ENCODE measurements around the gene AOPEP. TPM values are rescaled to one million over a fixed set of nuclear protein-coding genes. Genes with fewer than 3 reads are reported as not detected.

Gene AOPEP
- total and polyA plus RNA-seq, 2 donors (not counting 1 experiment from before 2014, with no cell fraction given) = 66.1 to 94.1 TPM

DNA sequence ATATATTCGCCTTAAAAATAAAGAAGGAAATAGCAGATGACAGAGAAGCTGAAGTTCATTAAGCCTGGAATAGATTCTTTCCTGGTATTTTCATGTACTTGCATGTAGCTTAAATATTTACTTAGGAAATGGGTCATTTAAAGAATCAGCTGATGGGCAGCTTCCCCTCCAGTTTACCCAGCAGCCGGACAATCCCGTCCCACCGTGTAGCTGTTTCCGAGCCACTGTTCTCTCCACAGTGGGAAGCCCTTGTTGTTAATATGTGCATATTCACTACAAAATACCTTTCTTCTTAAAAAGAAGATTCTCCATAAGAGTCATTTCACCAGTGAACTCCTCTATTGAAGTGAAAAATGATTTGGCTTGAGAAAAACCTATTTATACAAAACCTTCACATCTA is 404.0 kb downstream of the AOPEP start:
- Histone ChIP-seq H3K27me3 (ENCODE audit: control insufficient read depth, insufficient read depth, low read length) (no peaks in the 10 kb centered on the region), H3K36me3 (ENCODE audit: control insufficient read depth, insufficient read depth, low read length) (no peaks in the 10 kb centered on the region), H2AFZ (ENCODE audit: low read length) (no peak overlapping the region), H3K27ac (ENCODE audit: insufficient read depth, low read length) (no peak overlapping the region), H3K9me3 (ENCODE audit: control insufficient read depth, insufficient read depth, low read depth, low read length) (no peaks in the 10 kb centered on the region), H3K4me1 (ENCODE audit: control insufficient read depth, extremely low read depth, insufficient read depth, low read length) (no peaks in the 10 kb centered on the region), H3K4me3 (replicated peaks in 1 of 4; ENCODE audit: control extremely low read depth in 1 of 4, insufficient read depth in 1 of 4, low read depth in 3 of 4, low read length in 4 of 4) (no peak overlapping the region), H3K79me2 (ENCODE audit: control insufficient read depth, insufficient read depth, low read length) (no peaks in the 10 kb centered on the region), H3K4me2 (ENCODE audit: extremely low read depth, insufficient read depth, low read length) (no peak overlapping the region), H4K20me1 (ENCODE audit: control insufficient read depth, extremely low read depth, insufficient read depth, low read length) (no peaks in the 10 kb centered on the region), H3K9ac (ENCODE audit: insufficient read depth, low read length) (no peak overlapping the region)
- DNase-seq (ENCODE audit: low read depth in 2 of 2) = no peak
- TF ChIP-seq EZH2 (IDR thresholded peaks at IDR 0.05; ENCODE audit: low read length, missing control alignments) = no peak
- TF ChIP-seq, protein P1, sequence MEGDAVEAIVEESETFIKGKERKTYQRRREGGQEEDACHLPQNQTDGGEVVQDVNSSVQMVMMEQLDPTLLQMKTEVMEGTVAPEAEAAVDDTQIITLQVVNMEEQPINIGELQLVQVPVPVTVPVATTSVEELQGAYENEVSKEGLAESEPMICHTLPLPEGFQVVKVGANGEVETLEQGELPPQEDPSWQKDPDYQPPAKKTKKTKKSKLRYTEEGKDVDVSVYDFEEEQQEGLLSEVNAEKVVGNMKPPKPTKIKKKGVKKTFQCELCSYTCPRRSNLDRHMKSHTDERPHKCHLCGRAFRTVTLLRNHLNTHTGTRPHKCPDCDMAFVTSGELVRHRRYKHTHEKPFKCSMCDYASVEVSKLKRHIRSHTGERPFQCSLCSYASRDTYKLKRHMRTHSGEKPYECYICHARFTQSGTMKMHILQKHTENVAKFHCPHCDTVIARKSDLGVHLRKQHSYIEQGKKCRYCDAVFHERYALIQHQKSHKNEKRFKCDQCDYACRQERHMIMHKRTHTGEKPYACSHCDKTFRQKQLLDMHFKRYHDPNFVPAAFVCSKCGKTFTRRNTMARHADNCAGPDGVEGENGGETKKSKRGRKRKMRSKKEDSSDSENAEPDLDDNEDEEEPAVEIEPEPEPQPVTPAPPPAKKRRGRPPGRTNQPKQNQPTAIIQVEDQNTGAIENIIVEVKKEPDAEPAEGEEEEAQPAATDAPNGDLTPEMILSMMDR (conservative IDR thresholded peaks at IDR 0.05 in 1 of 2, IDR thresholded peaks at IDR 0.05 in 1 of 2; ENCODE audit: low read depth in 1 of 2, low read length in 2 of 2) = no peak

- no peaks in the 10 kb centered on the region for H3K4me1 ChIP-seq (ENCODE audit: control insufficient read depth, extremely low read depth, insufficient read depth, low read length)
- no peaks in the 10 kb centered on the region for H3K79me2 ChIP-seq (ENCODE audit: control insufficient read depth, insufficient read depth, low read length)
- H3K36me3 ChIP-seq (ENCODE audit: control insufficient read depth, insufficient read depth, low read length) = no peaks in the 10 kb centered on the region
- H3K27me3 ChIP-seq (ENCODE audit: control insufficient read depth, insufficient read depth, low read length) = no peaks in the 10 kb centered on the region
- no peak overlapping the region for H3K4me3 ChIP-seq (replicated peaks in 1 of 4; ENCODE audit: control extremely low read depth in 1 of 4, insufficient read depth in 1 of 4, low read depth in 3 of 4, low read length in 4 of 4)
- H3K27ac ChIP-seq (ENCODE audit: insufficient read depth, low read length) = no peak overlapping the region
- H2AFZ ChIP-seq (ENCODE audit: low read length) = peak overlapping the region; percentile 33
- peak; percentile 42 to 74 for DNase-seq (ENCODE audit: low read depth in 2 of 2)
- TF ChIP-seq EZH2 (IDR thresholded peaks at IDR 0.05; ENCODE audit: low read length, missing control alignments) = no peak
- TF ChIP-seq, protein P1 (conservative IDR thresholded peaks at IDR 0.05 in 1 of 2, IDR thresholded peaks at IDR 0.05 in 1 of 2; ENCODE audit: low read depth in 1 of 2, low read length in 2 of 2) = peak; percentile 93 to 95
- H3K9me3 ChIP-seq (ENCODE audit: control insufficient read depth, insufficient read depth, low read depth, low read length) = no peaks in the 10 kb centered on the region
- no peak overlapping the region for H3K9ac ChIP-seq (ENCODE audit: insufficient read depth, low read length)
- H3K4me2 ChIP-seq (ENCODE audit: extremely low read depth, insufficient read depth, low read length) = peak overlapping the region; percentile 5
- no peaks in the 10 kb centered on the region for H4K20me1 ChIP-seq (ENCODE audit: control insufficient read depth, extremely low read depth, insufficient read depth, low read length)
Observed at GRCh38 chr9:95131023-95131943, 404.8 kb downstream of the AOPEP start.

DNA sequence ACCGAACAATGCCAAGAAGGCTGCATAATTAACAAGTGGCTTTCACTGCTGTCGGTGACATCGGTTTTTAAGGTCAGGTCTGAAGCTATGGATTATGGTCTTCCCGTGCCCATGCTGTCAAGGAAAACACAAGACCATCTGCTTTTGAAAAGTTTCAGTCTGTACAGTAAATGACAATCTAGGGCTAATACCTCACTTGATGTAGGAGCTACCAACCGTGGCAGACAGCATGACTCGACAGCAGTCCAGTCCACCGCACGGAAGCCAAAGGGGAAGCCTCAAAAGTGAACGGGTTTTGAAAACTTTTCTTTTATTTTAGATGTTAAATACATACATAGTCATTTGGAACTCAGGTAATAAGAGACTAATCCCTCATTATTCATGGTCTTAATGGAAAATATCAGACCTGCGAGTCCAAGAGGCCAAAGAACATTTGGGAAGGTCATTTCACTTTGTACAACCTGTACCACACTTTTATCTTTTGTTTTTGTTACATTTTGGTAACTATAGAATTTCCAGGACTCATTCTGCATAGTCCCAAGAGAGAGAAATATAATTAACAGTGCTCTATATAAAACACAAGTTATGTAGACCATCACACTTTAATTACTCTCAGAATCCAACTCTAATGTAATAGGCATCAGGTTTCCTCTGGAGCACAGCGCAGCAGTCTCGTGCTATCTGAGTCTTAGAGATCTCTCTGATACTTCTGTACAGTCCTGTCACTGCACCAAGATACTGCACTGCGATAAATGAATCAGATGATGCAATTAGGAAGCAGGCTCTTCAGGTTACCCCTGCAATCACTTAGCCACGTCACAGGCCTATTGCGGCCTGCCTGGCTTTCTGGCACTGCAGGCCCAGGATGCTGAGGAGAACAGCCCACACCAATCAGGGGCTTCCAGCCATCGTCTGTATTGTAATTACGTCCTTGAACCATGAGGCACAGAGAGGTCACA is 406.1 kb downstream of the AOPEP start:
- Histone ChIP-seq H2AFZ (ENCODE audit: low read length) (no peak overlapping the region), H3K9me3 (ENCODE audit: control insufficient read depth, insufficient read depth, low read depth, low read length) (no peaks in the 10 kb centered on the region), H3K36me3 (ENCODE audit: control insufficient read depth, insufficient read depth, low read length) (no peaks in the 10 kb centered on the region), H4K20me1 (ENCODE audit: control insufficient read depth, extremely low read depth, insufficient read depth, low read length) (no peaks in the 10 kb centered on the region), H3K27ac (ENCODE audit: insufficient read depth, low read length) (no peak overlapping the region), H3K9ac (ENCODE audit: insufficient read depth, low read length) (no peak overlapping the region), H3K27me3 (ENCODE audit: control insufficient read depth, insufficient read depth, low read length) (no peaks in the 10 kb centered on the region), H3K79me2 (ENCODE audit: control insufficient read depth, insufficient read depth, low read length) (no peaks in the 10 kb centered on the region), H3K4me2 (ENCODE audit: extremely low read depth, insufficient read depth, low read length) (no peak overlapping the region), H3K4me1 (ENCODE audit: control insufficient read depth, extremely low read depth, insufficient read depth, low read length) (no peaks in the 10 kb centered on the region), H3K4me3 (replicated peaks in 1 of 4; ENCODE audit: control extremely low read depth in 1 of 4, insufficient read depth in 1 of 4, low read depth in 3 of 4, low read length in 4 of 4) (no peak overlapping the region)
- TF ChIP-seq EZH2 (IDR thresholded peaks at IDR 0.05; ENCODE audit: low read length, missing control alignments) = no peak
- TF ChIP-seq, protein P1 (conservative IDR thresholded peaks at IDR 0.05 in 1 of 2, IDR thresholded peaks at IDR 0.05 in 1 of 2; ENCODE audit: low read depth in 1 of 2, low read length in 2 of 2) = no peak
- DNase-seq (ENCODE audit: low read depth in 2 of 2) = no peak
